NOMO-1 (cell line): Measurements from ENCODE around the gene ZNF445.
"Not testable (repeated sequence)": the region's sequence is repeated elsewhere in the genome, so short reads cannot be mapped to it uniquely, and the experiment has no call there.

Source experiments
- DNase-seq, 2 experiments: peaks; one replicate each; lab custom pipeline; 2025; ENCODE audit not compliant: unreplicated experiment in 2 of 2; lab: John Stamatoyannopoulos, UW

The ZNF445 gene

DNA sequence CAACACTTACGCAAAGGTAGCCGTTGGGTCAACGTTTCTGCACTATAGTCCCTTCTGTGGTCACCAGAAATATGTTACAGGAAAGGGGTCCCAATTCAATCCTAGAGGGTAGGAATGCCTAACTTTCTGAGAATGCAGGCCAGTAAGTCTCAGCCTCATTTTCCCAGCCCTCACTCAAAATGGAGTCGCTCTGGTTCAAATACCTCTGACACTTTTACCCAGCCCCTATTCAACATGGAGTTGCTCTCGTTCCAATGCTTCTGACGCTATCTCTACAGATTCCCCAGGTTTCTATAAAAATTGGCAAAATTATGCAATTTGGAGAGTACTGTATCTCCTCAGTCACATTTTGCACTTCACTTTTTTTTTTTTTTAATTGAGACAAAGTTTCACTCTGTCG lies 39.7 kb downstream of the ZNF445 start:
- DNase-seq, result no peak

DNA sequence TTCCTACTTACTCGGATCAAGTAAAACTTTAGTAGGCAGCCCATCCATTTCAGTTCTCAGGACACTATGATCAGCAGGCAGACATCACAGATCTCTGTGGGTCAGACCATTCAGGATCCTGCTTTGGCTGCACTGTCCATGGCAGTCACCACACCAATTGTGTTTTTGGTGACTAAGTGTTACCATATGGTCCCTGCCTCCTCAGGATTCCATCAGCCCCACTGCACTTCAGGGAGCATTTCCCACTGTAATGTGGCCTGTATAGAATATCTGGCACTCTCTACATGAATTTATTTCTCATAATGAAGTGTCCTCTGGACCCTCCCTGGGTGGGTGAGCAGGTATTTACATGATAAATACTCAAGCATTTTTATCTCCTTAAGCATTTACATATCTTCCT lies 41.3 kb downstream of the ZNF445 start:
- no peak for DNase-seq

DNA sequence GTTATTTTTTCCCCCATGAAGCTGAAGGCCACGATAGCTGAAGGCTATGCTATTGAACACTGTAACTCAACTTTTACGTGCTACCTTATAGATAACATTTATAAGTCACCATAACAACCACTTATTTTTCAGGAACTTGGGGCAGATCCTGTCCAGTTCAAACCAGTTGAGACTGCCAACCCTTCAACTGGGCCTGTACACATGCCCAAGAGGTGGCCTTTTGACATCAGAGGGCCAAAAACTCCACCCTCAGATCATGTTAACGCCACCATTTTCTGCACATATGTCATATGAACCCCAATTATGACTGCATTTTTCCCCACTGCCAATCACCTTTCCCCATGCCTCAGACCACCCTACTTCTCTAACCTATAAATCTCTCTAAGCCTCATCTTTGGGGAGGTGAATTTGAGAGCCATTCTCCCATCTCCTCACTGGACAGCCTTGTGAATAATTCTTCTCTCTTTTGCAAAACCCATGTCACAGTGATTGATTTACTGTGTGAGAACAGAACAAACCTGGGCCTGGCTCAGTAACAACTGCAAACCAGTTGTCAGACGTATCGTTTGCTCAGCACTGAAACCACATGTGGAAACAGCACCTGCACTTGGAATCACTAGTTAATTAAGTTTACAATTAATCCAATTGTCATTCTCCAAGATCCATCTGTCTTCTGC lies 42.5 kb downstream of the ZNF445 start:
- no peak for DNase-seq

GRCh38 chr3:44430466-44430865 lies 47.0 kb downstream of the ZNF445 start:
- no peak for DNase-seq

DNA sequence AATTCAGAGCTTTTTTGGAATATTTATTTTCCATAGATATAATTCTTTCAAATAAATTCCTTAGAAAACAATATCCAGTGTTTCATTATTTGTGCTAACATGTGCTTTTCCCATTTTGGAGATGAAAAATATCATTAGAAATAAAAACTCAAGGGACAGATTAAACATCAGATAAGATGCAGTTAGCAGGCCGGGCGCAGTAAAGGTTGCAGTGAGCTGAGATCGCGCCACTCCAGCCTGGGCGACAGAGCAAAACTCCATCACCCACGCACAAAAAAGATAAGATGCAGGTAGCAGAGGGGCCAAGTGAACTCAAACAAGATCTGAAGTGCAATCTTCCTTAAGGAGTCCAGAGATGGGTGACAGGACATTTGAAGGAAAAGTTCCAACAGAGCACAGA lies 48.0 kb downstream of the ZNF445 start:
- DNase-seq, result no peak

- no peak for DNase-seq
Measured at GRCh38 chr3:44428910-44429309, 48.6 kb downstream of the ZNF445 start.

- DNase-seq, result no peak
Measured at GRCh38 chr3:44427683-44428082, 49.8 kb downstream of the ZNF445 start.

DNA sequence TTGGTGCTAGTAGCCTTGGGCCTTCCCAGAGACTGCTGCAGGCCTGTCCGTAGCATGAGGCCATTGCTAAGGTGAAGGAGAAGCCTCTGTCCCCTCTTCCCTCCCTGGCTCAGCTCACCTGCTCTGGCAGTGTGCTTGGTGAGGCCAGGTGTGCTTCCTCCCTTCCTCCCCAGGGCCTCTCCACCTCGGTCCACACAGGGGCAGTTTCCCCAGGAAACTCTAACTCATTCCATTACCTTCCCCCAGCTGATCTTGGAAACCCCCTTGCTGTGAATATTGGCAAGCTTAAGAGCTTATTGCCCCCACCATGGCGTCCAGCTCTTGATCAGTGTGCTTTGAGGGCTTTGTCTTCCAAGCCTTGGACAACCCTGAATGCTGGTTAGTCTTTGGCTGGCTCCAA lies 52.7 kb downstream of the ZNF445 start:
- no peak for DNase-seq

- no peak for DNase-seq
Measured at GRCh38 chr3:44421280-44421679, 56.2 kb downstream of the ZNF445 start.

DNA sequence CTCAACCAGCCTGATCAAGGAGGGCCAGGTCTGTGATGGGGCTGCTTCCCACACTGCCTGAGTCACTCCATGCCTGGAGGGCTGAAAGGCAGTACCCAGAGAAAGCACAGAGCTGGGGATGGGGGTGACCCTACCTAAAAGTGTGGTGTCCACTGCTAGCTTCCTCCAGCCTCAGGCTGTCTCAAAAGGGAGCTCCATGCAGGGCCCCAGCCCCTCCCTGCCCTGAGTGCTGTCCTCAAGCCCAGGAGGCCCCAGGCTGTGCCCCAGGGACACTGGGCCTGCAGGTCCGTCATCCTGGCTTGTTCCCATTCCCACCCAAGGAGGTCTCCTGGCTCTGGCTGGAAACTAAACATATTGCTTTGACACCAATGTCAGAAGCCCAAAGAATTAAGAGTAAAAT lies 56.8 kb downstream of the ZNF445 start:
- DNase-seq, result no peak

DNA sequence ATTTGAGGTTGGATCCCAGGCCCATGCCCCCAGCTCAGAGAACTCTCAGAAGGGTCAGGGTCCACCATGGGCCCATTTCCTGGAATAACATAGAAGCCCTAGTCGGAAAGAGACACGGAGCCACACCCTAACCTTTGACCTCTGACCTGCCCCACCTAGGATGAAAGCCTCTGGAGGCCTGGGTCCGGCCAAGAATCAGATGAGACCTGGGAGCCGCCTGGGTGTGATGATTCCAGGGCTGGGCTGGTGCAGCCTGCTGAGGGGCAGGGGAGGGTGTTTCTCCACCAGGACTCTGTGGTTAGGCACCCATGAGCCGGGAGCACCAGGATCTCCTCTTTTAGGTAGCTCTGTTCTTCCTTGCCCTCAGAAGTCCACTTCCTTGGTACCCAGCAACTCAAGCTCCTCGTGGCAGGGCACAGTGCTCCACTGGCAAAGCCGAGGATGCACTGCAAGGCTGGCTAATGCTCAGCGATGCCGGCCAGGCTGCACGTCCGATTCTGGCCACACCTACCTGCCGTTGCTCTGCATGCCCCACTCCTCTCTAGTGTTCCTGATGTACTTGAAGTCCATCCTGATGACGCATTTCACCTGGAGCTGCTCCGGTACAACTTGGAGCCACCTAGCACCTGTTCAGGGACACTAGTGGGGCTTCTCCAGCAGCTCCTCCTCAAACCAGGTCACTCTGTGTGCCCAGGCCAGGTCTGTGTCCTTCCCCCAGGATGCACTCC lies 57.4 kb downstream of the ZNF445 start:
- DNase-seq, result no peak

GRCh38 chr3:44419116-44419922 lies 58.2 kb downstream of the ZNF445 start:
- no peak for DNase-seq

DNA sequence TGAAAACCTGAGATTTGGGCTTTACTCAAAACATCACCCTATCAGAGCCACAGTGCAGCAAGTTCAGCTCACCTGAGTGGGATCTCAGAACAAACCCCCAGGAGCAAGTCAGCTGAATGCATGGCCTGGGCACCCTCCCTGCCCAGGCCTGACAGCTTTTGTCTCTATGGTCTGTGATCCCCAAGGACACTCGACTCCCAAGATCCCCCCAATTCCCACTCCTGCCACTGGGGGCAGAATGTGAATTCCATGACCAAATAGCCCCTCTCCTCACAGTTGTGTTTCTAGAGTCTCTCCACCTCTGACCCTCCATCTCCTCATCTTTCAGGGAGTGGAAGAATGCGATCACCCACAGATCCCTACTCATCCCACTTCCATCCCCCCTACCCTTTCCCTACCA lies 58.9 kb downstream of the ZNF445 start:
- no peak for DNase-seq

DNA sequence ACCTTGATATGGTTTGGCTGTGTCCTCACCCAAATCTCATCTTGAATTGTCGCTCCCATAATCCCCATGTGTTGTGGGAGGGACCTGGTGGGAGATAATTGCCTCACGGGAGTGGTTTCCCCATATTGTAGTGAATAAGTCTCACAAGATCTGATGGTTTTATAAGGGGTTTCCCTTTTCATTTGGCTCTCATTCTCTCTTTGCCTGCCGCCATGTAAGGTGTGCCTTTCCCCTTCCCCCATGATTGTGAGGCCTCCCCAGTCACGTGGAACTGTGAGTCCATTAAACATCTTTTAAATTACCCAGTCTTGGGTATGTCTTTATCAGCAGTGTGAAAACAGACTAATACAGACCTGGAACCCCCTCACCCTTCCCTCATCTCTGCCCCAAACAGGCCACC lies 59.4 kb downstream of the ZNF445 start:
- DNase-seq, result not testable (repeated sequence)

DNA sequence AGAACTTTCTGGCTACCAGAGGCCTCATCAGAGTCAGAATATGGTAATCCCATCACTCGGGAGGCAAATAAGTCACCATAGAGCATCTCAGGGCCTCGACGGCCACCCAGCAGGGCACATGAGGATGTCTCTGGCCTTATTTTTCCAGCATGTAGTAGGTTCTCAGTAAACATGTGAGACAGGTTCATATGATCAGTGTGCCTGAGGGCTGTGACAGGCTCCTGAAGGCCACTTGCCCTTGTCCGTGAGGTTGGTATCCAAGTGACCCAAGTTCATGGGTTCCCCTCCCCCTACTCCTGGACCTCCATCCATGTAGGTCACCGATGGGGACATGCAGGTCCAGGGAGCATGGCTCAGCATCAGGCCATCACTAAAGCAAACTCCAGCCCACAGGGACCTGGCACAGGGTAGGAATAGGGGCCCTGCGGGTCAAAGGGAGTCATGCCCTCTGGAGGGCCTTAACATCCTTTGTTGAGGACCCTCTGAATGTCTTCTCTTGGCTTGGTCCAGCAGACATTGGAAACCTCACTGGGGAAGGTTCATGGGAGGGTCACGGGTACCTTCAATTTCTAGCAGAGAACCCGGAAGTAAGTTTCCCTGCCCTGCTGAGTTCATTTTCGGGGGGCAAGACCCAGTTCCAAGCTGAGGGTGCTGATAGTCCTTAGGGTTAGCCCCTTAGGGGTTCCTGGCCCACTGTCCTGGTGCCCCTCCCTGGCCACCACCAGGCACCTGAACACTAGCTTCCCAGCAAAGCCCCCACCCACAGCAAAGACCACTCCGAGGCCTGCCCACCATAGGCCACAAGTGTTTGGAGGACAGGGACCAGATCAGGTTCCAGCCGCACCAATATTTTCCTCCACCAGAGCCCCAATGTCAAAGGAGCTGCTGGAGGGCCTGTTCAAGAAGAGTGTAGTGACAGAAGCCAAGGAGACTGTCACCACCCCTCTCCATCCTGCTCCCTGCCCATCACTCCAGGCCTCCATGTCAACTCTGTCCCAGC lies 61.1 kb downstream of the ZNF445 start:
- DNase-seq, result no peak

GRCh38 chr3:44415421-44415820 lies 62.0 kb downstream of the ZNF445 start:
- DNase-seq, result no peak

GRCh38 chr3:44414517-44415090 lies 62.9 kb downstream of the ZNF445 start:
- no peak for DNase-seq

- no peak for DNase-seq
Measured at GRCh38 chr3:44412365-44412764, 65.1 kb downstream of the ZNF445 start.

- no peak for DNase-seq
Measured at GRCh38 chr3:44411031-44411645, 66.3 kb downstream of the ZNF445 start.
